KOPT-K1 (cell line): ENCODE results near the gene TP53INP2.
A peak's percentile ranks its signal among the peaks of the same experiment; 100 is the strongest.

Experiments used
- H3K27ac ChIP-seq: fragments of 200-600 bp; sonication (generic); 2 replicates; pipeline ENCODE4 v1.5.1; 2016; ENCODE audit warnings: antibody characterized with exemption, mild to moderate bottlenecking, low read depth, low read length; ENCODE audit not compliant: poor library complexity, severe bottlenecking
- H3K36me3 ChIP-seq: fragments of 200-600 bp; sonication (generic); 2 replicates; pipeline ENCODE4 v1.5.1; 2017; ENCODE audit warnings: antibody characterized with exemption, mild to moderate bottlenecking, low read length, moderate library complexity; ENCODE audit not compliant: insufficient read depth
- H3K9me3 ChIP-seq: fragments of 200-600 bp; sonication (generic); 2 replicates; pipeline ENCODE4 v1.5.1; 2017; ENCODE audit warnings: antibody characterized with exemption, low read length, mild to moderate bottlenecking; ENCODE audit not compliant: insufficient read depth, poor library complexity, severe bottlenecking

Gene TP53INP2

DNA sequence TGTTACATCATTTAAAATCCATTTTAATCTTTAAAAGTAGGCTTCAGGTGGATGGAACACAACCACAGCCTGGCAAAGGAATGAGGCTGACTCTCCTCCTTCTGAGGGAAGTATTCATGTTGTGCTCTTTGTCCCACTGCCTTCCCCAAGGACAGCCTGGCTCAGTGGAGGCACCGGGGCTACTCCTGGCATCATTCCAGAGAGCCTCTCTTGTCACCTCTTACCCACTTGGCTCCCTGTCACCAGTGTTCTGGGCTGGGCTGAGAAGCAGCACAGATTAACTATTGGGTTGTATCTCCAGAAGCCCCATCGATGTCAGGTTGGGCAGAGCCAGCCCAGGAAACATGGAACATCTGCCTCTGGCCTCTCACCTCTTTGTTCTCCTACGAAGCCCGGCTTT is 10.7 kb upstream of the TP53INP2 start:
- no peaks in the 10 kb centered on the region for H3K36me3 ChIP-seq
- H3K27ac ChIP-seq, result no peak overlapping the region
- H3K9me3 ChIP-seq, result no peaks in the 10 kb centered on the region

DNA sequence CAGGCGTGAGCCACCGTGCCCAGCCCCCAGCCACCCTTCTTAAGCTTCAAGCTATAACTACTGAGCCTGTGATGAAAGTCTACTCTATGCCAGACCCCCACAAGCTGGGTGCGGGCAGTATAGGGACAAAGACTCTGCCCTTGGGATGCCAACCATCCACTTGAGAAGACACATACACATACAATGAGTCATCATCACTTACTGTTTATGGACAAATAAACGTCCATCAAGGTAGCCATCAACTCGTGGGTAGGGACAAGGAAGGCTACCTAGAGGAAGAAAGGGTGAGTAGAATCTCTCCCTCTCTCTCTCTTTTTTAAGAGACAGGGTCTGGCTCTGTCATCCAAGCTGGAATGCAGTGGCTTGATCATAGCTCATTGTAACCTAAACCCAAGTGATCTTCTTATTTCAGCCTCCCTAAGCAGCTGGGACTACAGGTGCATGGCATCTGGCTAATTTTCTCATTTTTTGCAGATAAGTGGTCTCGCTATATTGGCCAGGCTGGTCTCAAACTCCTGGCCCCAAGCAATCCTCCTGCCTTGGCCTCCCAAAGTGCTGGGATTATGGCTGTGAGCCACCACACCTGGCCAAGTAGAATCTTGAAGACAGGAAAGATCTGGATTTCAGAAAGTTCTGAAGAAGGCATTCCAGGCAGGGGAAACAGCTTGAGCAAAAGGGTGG is 2.6 kb upstream of the TP53INP2 start:
- Histone ChIP-seq H3K9me3 (no peaks in the 10 kb centered on the region), H3K36me3 (no peaks in the 10 kb centered on the region), H3K27ac (no peak overlapping the region)

DNA sequence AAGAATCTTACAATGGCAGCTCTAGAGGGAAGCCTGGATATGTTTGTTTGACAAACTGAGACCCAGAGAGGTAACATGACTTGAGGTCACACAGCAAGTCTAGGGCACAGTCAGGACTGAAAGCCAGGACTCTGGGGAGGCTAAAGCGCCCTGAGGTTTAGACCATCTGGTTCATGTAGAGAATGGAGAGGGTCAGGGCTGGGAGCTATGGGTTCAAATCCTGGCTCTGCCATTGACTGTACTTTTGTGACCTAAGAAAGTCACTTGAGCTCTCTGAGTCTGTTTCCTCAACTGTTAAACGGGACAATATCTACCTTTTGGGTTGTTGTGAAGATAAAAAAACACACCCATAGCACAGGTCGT is 1.1 kb upstream of the TP53INP2 start:
- Histone ChIP-seq H3K36me3 (no peaks in the 10 kb centered on the region), H3K27ac (no peak overlapping the region), H3K9me3 (no peaks in the 10 kb centered on the region)

DNA sequence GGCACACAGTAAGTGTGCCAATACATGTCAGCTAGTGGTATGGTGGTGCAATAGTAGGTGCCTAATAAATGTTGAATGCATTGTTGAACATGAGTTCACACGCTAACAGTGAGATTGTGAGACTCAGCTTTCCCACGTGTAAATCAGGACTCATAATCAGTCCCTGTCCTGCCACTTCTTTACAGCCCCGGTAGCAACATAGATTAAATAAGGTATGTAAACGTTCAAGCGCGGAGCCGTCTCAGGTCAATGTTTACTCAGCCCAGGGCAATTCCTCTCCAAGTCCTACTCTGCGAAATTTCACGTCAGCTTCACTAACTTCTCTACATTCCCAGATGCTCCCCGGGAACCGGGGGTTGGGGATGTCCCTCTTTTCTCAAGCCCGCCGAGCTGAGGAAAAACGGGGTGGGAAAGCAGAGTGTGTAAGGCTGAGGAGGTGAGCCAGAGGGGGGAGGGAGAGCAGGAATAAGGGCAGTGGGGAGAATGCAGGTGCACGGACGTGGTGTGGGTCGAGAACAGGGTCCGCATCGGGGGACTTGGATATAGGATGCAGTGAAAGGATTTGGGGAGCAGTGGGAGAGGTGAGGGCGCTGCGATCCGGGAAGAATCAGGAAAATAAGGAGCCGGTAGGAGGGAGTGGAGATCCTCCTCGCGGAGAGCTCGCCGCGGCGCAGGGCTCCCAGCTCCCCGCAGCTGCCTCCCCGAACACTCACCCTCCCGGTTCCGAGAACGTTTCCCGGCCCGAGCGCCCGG is 544 bp upstream of the TP53INP2 start:
- peak overlapping the region; percentile 50 for H3K27ac ChIP-seq
- H3K9me3 ChIP-seq, result no peaks in the 10 kb centered on the region
- H3K36me3 ChIP-seq, result no peaks in the 10 kb centered on the region

DNA sequence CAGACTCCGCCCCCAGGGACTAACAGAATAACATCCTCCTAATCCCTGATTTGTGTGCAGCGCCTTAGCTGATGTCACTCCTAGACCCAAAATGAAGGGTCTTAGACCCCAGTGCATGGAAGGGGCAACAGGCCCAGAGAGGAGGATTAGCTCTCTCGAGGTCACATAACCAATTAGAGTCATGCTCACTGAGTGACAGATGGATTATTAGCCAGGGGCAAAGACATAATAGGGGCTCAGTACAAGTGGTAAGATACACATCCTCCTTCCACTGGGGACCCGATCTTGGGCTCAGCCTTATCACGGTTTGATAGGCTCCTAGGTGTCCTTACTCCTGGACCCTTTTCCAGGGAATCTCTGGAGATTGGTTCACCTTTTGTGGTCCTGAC is 858 bp downstream of the TP53INP2 start:
- H3K27ac ChIP-seq, result peak overlapping the region; percentile 50
- H3K36me3 ChIP-seq, result no peaks in the 10 kb centered on the region
- no peaks in the 10 kb centered on the region for H3K9me3 ChIP-seq

DNA sequence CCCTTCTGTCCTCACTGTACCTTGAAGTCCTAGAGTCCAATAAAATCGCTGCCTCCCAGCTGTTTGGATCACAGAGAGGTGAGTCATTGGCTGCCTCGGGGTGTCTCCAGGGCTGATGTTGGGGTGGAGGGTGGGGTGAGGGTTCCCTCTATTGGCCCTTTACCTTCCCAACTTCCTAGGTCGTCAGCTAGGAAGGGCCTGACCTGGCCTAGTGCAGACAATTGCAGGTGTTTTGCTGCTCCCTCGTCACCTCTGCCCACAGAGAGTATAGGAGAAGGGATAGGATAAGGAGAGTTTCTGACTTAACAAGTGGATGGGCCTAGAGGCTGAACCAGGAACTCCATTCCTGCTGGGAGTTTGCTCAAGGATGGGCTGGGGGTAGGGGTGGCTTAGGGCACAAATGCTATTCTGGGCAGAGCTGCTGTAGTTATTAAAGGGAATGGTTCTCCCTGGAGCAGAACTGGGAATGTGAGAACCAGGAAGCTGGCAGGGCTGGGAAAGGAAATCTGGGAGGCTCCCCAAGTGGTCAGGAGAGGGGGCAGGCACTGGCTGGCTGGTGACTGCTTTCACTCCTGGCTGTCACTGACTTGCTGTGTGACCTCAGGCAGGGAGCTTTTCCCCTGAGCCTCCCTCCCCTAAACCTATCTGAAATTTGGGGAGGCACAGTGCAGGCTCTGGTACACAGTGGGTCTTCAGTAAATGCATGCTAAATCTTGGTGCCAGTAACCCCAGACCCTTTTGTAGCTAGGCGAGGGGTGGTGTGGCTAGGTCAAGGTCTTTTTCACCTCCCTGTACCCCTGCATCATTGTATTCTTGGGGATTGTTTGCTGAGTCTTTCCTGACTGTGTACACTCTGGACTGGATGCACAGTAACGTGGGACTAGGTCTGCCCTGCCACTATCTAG is 1.5 kb downstream of the TP53INP2 start:
- Histone ChIP-seq H3K9me3 (no peaks in the 10 kb centered on the region), H3K36me3 (no peaks in the 10 kb centered on the region), H3K27ac (no peak overlapping the region)

DNA sequence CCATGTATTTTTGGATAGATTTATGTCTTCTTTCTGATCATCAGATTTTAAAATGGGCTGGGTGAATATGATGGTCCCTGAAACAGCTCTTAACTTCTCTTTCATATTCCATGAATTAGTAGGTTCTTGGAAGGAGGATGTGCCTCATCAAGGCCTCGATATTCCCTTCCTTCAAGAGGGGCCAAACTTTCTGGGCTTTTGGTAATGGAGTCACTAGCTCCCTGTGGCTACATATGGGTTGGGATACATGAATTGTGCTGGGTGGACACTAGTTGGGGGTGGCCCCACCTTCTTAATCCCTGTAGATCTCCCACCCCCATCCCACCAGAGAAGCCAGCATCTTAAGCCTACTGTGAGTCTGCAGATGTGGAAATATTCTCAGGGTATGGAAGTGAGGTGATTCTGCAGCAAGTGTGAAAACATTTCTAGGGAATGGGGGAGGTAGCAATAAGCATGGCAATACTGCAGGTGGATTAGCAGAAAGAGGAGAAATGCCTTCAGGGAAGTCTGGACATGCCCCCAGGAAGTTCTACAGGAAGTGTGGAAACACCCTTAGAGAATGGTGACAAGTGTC is 2.2 kb downstream of the TP53INP2 start:
- Histone ChIP-seq H3K9me3 (no peaks in the 10 kb centered on the region), H3K27ac (no peak overlapping the region), H3K36me3 (no peaks in the 10 kb centered on the region)

DNA sequence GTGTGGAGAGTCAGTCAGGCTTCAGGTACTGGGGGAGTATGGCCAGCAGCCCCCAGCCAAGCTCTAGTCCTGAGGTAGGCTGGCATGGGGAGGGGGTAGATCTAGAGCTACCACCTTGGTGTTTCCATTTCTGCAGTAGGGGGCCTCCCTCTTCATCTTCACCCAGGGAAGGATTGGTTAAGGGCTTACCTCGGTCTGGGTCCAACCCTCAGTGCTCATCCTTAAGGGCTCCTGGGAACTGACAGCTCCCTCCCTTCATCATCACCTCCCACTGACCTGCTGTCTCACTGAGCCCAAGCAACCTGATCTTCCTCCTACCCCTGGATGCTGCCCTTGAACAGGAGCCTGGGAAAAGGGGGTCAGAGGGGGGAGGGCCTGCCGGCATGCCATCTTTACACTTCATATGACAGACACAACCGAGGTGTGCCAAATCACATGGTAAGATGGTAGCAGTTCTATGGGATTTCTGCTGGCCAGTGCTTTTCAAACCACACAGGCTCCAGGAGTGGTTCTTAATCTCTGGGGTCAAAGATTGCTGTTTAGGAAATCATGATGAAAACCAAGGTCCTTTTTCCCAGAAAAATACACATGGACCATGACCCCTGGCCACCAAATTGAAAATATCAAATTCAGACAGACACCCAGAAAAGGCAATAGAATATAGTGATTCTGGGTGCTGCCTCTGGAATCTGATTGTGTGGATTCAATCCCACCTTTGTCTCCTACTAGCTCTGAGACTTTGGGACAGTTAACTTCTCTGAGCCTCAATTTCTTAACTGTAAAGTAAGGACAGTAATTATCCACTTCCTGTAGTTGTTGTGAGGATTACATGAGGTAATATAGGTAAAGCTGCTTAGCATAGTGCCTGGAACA is 3.0 kb downstream of the TP53INP2 start:
- no peaks in the 10 kb centered on the region for H3K36me3 ChIP-seq

DNA sequence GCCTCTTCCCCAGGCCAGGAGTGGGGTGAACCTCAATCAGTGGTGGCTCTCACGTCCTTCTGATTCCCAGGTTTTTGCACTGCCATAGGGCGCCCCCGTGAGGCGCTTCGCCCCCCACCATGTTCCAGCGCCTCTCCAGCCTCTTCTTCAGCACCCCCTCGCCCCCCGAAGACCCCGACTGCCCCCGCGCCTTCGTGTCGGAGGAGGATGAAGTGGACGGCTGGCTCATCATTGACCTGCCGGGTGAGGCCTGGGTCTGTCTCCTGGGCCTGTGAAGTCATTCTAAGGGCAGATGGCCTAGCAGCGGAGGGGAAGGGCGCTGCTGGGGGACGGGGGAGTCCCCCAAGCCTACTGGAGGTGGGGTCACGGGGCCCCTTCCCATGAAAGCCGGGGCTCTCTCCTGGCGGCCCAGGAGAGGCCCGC is 4.5 kb downstream of the TP53INP2 start:
- H3K27ac ChIP-seq, result peak overlapping the region; percentile 63
- H3K36me3 ChIP-seq, result peaks cover 11% of the 10 kb centered on the region
- no peaks in the 10 kb centered on the region for H3K9me3 ChIP-seq

More for the DNA sequence above, 3.0 kb downstream of the TP53INP2 start:
- Histone ChIP-seq H3K9me3 (no peaks in the 10 kb centered on the region), H3K27ac (no peak overlapping the region)

DNA sequence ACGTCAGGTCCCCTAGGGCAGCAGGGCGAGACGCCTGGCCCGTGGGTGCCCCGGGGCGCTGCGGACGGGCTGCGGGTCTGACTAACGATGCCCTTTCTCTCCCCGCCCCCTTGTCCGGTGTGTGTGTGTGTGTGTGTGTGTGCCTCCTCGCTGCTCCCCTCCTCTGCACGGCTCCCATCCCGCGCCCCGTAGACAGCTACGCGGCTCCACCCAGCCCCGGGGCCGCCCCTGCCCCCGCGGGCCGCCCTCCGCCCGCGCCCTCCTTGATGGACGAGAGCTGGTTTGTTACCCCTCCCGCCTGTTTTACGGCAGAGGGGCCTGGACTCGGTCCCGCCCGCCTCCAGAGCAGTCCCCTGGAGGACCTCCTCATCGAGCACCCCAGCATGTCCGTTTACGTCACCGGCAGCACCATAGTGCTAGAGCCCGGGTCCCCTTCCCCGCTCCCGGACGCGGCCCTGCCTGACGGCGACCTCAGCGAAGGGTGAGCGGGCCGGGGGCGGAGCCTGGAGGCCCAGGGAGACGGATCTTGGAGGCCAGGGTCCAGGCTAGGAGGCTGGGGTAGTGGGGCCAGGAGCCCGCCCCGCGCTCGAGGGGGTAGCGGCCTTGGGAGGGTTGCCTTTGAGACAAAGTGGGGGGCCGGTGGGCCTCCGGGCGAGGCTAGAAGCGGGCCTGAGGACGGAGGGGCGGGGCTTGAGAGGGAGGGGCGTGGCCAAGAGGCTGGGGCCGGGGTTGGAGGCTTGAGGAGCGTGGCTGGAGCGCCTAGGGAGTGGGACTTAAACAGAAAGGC is 5.1 kb downstream of the TP53INP2 start:
- peaks cover 17% of the 10 kb centered on the region for H3K36me3 ChIP-seq
- no peaks in the 10 kb centered on the region for H3K9me3 ChIP-seq
- peak overlapping the region; percentile 63 for H3K27ac ChIP-seq

DNA sequence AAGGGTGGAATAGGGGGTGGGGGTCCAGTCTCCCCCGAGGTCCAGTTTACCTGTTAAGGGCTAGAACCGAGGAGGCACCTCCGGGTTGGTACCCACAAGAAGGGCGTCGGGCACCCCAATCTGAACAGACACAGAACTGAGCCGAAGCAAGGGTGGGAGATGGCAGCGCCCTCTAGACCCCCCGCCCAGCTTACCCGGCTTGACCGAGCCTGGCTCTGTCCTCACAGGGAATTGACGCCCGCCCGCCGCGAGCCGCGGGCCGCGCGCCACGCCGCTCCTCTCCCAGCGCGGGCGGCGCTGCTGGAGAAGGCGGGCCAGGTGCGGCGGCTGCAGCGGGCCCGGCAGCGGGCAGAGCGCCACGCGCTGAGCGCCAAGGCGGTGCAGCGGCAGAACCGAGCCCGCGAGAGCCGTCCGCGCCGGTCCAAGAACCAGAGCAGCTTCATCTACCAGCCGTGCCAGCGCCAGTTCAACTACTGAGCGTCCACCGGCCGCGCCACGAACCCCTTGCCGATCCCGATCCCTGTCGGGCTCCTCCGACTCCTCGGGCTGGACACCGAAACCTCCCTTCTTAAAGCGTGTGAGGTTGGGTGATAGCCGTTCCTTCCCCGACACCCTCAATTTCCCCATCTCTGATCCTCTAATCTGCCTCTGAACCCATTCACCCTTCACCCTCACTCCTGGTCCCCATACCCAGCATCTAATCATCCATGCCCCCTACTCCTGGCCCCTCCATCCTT is 5.9 kb downstream of the TP53INP2 start:
- peak overlapping the region; percentile 63 for H3K27ac ChIP-seq
- H3K36me3 ChIP-seq, result peaks cover 25% of the 10 kb centered on the region
- H3K9me3 ChIP-seq, result no peaks in the 10 kb centered on the region

DNA sequence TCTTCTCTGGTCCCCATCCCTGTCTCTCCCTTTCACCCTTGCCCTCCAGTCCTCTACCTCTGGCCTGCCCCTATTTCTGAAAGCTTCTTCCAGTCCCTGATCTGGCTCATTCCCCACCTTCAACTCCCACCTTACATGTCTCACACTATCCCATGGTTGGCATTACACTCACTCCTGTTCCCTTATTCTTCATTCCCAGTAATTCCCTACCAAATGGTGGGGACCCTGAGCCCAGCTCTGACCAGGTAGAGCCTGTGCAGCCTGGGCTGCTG is 6.4 kb downstream of the TP53INP2 start:
- peaks cover 30% of the 10 kb centered on the region for H3K36me3 ChIP-seq
- H3K9me3 ChIP-seq, result no peaks in the 10 kb centered on the region
- H3K27ac ChIP-seq, result no peak overlapping the region

DNA sequence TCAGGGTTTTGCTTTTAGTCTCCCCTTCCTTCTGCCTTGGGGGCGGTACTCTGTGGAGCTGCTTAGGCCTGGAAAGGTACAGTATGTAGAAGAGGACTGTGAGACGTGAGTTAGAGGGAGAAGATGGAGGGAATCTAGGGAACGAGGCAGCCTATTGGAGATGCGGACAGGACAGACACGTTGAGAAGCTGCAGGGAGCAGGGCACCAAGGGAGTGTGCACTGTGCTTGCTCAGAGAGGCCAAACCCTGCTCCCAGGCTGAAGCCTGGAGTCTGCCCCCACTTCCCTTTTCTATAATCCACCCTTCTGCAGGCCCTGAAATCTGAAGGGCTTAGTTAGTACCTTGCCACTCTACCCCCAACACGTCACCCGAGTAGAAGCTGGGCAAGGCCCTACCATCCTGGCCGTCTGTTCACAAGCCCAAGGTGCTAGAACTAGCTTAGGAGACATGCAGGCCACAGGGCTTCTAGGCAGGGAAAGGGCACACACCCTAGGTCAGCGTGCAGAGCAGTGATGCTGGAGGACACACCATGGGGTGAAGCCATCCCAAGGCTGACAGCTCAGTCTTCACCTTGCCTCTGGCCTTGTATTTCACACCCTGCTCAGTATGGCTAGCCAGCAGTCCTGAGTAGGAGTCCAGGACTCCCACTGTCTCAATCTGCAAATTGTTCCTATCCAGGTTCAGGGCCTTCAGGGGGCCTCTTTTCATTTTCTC is 6.9 kb downstream of the TP53INP2 start:
- H3K27ac ChIP-seq, result no peak overlapping the region
- no peaks in the 10 kb centered on the region for H3K9me3 ChIP-seq
- H3K36me3 ChIP-seq, result peaks cover 35% of the 10 kb centered on the region
